ENCODE data around the gene SVOP.
"Not testable (repeated sequence)": the region's sequence is repeated elsewhere in the genome, so short reads cannot be mapped to it uniquely, and the experiment has no call there.

SVOP gene, protein sequence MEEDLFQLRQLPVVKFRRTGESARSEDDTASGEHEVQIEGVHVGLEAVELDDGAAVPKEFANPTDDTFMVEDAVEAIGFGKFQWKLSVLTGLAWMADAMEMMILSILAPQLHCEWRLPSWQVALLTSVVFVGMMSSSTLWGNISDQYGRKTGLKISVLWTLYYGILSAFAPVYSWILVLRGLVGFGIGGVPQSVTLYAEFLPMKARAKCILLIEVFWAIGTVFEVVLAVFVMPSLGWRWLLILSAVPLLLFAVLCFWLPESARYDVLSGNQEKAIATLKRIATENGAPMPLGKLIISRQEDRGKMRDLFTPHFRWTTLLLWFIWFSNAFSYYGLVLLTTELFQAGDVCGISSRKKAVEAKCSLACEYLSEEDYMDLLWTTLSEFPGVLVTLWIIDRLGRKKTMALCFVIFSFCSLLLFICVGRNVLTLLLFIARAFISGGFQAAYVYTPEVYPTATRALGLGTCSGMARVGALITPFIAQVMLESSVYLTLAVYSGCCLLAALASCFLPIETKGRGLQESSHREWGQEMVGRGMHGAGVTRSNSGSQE

DNA sequence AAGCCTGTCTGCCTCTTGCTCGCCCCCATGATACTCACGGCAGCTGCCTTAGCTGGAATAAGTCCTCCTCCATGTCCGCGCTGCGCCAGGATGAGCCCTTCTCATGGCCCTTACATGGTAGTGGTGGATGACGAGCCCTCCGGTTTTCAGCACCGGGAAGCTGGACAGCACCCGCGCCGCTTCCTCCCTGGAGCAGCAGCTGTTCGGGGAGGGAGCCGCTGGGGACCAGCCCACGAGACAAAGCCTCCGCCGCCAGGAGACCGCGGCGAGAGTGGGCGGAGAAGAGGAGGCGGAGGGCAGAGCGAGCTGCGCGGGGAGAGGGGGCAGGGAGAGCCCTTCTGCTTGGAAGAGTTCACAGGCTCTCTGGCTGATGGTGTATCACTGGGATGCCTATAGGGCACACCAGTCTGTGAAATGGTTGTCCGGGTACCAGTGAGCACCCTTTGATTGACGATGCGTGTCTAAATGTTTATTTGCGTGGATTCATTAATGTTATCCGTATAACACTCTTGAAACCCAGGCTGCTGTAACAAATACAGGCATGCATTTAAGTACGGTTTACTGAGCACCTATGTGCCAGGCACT, at the start of gene SVOP:
Gene SVOP (minus strand): TSS at position 273 of the 585 bp plus-strand sequence. CDS start 200 bp downstream, at position 73.
- DNase-seq = peak; percentile 1

DNA sequence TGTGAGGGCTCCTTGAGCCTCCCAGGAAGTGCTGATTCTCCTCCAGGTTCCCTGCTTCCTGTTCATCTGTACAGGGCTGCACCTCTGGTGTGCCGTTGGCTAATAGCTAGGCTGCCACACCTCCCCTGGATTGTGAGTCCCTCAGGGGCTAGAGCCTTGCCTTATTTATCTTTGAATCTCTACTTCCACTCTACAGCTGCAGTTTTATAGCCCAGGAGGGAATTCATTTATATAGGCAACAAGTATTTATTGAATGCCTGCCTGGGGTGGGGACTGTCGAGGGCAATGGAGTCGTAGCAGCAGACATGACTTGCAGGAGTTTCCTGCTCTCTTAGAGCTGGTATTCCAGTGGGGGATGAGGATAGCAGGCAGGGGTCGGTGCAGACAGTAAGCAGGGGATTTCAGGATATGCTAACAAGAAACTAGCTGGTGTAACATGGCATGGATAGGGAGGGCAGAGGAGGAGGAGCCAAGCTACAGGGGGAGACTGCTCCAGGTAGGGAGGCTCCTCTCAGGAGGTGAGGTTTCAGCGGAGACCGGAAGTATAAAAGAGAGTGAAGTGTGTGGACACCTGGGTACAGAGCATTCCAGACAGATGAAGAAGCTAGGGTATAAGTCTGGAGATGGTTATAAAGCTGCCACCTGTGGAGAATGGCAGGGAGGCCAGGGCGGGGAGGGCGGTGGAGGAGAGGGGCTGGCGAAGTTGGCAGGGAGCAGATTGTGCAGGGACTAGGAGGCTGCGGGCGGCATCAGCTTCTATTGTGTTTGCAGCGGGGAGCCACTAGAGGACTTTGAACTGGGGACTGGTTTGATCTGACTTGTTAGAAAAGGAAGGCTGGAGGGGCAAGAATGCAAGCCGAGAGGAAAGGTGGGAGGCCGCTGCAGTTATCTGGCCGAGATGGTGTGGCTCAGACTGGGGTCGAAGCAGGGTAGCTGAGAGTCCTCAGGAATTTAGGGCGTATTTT, 48.7 kb upstream of the SVOP start:
- no peak for DNase-seq

DNA sequence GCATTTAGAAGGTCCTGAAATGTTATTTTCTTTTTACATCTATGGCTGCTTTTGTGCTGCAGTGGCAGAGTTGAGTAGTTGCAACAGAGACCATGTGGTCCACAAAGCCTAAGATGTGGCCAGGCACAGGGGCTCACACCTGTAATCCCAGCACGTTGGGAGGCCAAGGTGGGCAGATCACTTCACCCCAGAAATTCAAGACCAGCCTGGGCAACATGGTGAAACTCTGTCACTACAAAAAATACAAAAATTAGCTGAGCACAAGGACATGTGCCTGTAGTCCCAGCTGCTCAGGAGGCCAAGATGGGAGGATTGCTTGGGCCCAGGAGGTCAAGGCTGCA, 45.0 kb upstream of the SVOP start:
- no peak for DNase-seq

DNA sequence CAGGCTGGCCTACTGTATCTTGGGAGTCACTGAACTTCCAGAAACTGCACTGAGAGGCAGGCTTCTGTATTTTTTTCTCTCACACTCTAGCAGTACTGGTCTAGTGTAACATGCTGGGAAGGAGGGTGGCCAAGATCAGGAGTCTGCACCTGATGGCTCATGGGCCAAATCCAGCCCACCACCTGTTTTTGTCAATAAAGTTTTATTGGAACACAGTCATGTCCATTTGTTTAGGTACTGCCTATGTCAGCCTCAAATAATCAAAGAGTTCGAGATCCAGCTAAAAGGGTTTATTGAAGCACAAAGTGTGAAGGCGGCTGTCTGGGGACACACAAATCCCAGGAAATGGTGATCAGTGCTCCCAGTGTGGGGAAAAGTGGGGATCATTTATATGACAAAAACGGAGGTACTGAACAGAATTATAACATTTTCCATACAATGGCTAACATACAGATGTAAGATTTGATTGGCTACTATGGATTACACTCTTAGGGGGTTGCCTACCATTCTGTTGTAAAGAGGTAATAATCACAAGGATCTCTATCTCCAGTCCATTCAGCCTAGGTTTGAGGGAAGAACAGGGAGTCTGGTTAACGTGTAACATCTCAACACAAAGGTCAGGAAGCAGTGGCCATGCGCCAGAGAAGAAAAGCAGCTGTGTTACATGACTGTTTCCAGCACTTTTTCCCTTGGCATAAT, 44.4 kb upstream of the SVOP start:
- DNase-seq = no peak

DNA sequence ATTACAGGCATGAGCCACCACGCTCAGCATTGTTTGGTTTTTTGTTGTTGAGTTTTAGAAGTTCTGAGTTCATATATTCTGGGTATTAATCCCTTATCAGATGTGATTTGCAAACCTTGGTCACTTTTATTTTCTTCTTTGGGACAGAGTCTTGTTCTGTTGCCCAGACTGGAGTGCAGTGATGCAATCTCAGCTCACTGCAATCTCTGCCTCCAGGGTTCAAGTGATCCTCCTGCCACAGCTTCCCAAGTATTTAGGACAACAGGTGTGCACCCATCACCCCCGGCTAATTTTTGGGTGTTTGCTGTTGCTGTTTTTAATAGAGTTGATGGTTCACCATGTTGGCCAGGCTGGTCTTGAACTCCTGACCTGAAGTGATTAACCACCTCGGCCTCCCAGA, 43.3 kb upstream of the SVOP start:
- DNase-seq = no peak

DNA sequence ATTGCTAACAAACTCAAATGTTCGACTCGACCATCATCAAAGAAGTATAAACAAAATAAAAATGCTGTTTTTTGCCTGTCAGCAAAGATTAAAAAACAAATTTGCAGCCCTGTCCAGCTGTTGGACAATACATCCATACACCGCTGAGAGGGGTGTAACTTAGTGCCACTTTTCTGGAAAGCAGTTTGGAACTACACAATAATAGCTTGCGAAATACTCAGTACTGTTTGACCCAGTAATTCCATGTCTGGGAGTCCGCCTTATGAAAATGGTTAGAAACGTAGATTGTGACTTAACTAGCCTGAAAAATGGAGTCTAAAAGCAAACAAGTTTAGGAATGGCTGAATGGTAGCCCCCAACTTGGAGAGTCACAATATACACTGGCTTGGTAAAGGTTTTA, 37.9 kb upstream of the SVOP start:
- DNase-seq = no peak

DNA sequence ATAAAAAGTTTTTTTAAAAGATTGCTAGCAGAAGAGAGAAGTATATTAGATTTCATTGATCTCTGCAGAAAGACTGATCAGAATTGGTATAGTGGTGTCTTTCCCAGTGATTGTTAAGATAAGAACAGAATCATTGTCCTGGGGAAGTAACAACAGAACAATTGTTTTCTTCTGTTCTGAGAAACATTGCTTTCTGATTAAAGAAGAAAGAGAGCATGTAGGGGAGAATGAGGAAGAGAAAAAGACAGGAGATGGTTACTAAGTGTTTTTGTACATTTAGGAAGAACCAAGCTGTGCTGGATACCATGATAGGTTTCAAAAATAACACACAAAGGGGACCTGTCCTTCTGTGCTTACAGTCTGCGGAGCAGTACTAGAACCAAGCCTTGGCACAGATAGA, 36.5 kb upstream of the SVOP start:
- DNase-seq = no peak

DNA sequence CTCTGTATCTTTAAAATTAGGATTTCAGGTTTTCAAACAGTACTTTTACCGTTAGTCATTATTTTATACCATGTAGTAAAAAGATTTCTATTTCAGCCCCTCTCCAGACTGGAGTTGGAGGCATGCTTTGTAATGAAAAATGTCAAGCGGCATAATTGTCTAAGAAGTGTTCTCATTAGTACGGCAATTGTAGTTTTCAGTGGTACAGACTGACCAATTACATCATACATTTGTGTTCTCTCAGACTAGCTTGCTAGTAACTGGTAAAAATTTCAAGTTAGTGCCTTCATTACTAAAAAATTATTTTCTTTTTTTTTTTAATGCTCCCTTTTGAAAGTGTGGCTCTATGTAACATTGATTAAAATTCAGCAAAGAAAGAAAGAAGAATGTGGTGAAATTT, 36.0 kb upstream of the SVOP start:
- no peak for DNase-seq

DNA sequence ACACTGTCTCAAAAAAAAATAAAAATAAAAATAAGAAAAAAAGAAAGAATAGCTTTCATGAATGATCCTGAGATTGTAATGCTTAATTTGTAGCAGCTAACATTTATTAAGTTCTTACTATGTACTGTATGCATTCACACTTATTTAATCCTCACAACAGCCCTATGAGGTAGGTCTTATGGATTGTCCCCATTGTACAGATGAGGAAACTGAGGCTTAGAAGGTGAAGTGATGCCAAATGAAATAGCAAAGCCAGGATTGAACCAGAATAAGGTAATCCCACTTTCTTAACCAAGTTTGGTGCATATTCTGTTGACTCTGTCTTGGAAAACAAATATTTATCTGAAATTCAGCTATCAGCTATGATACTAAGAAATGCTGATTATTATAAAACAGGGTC, 33.7 kb upstream of the SVOP start:
- no peak for DNase-seq

DNA sequence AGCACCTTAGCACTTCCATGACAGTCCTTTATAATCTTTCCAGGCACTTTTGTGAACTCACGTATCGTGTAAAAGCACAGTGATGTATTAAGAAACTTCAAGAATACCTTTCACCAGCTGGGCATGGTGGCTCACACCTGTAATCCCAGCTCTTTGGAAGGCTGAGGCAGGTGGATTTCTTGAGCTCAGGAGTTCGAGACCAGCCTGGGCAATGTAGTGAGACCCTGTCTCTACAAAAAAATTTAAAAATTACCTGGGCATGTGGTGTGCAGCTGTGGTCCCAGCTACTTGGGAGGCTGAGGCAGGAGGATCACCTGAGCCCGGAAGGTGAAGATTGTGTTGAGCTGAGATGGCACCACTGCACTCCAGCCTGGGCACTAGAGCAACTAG, 33.3 kb upstream of the SVOP start:
- not testable (repeated sequence) for DNase-seq

DNA sequence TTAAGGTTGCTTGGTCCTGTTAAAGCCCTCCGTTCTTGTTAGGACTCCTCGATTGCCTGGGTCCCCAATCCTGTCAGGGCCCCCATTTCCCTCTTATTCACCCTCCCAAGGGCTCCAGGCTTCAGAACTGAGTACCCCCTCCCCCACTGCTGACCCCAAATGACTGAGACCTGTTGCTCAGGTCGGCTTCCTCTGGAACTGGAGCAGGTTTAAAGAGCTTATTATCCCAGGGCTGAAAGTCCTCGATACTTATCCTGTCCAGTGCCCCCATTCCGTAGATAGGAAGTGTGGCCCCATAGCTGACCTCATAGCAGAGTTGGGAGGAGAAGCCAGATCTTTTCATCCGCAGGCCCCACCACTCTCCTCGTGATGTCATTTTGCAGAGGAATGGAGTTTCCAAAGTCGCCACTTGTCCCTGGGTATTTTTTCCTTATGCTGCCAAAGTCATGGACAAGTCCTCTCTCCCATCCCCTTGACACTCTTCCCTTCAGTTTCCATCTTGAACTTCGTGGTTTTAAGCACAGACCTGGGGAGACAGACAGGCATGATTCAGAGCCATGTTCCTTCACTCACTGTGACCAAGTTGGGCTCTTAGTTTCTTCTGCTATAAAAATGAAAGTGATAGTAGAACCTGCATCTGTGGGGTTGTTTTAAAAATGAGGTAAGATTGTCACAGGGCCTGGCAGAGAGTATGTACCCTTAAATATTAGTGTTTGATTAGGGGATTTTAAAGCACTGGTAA, 32.7 kb upstream of the SVOP start:
- no peak for DNase-seq

DNA sequence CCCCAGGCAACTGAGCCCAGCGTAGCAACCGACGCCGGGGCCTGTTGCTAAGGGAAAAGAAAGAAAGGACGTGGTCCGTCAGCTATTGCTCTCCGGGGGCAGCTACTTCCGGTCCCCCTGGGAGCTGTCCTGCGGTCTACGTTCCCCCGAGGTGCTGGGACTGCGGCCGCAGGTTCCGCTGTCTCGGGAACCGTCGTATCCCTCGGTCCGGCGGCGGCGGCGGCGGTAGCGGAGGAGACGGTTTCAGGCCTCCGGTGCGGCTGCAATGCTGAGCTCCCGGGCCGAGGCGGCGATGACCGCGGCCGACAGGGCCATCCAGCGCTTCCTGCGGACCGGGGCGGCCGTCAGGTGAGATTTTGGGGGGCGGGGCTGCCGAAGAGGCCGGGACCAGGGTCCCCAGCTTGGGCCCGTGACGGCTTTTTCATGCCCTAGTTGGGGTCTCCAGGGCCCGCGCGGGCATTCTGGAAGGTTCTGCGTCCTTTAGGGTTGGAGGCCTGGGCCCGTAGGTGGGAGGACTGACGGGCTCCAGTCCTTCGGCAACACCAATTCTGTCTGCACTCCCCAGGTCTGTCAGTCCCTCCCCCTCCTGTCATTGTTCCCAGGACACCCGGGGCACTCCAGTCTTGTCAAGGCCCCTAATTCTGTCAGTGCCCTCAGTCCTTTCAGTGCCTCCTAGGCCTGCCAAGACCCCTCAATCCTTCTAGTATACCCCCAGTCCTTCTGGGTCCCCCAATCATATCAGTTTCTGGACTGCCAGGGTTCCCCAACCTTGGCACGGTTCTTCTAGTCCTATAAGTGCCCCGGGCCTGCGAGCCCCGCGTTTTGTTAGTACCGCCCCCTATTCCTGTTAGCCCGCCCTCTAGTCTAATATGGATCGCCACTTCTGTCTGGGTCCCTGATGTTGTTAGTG, 31.8 kb upstream of the SVOP start, which contains the start of gene USP30:
Gene USP30 (plus strand): TSS at position 163 of the 910 bp plus-strand sequence. CDS start 103 bp downstream, at position 266.
- peak; percentile 81 for DNase-seq

DNA sequence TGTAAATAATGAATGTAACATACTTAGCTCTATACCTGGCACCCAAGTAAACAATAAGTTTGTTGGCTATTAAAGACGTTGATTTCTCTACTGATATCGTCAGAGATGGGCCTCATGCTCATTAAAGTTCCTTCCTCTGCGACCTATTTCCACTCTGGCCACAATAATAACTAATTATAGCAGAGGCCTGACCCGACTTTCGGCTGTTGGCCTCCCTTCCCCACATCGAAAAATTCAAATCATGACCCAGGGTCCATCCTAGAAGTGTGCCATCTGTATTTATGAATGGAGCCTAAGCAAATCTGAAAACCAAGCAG, 31.2 kb upstream of the SVOP start:
- DNase-seq = no peak

DNA sequence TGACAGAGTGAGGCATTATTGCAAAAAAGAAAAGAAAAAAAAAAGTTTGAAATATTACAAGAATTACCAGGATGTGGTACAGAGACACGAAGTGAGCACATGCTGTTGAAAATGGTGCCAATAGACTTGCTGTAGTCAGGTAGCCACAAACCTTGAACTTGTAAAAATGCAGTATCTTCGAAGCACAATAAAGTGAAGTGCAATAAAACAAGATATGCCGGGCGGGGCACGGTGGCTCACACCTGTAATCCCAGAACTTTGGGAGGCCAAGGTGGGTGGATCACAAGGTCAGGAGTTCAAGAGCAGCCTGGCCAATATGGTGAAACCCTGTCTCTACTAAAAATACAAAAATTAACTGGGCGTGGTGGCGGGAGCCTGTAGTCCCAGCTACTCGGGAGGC, 28.9 kb upstream of the SVOP start:
- DNase-seq = not testable (repeated sequence)

DNA sequence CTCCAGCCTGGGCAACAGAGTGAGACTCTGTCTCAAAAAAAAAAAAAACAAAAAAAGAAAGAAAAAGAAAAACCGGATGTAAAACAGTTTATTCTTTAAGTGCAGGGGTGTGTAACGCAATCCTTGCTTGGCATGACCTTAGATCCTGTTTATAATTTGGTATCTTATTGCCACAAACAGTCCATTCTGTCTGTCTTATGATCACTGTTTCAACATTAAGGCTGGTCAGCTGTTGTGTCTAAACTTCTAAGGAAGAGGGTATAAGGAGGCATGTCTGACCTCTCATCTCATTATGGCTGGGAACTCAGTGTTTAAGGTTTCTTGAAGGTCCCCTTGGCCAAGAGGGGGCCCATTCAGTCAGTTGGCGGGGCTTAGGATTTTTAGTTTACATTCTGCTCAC, 27.8 kb upstream of the SVOP start:
- not testable (repeated sequence) for DNase-seq

DNA sequence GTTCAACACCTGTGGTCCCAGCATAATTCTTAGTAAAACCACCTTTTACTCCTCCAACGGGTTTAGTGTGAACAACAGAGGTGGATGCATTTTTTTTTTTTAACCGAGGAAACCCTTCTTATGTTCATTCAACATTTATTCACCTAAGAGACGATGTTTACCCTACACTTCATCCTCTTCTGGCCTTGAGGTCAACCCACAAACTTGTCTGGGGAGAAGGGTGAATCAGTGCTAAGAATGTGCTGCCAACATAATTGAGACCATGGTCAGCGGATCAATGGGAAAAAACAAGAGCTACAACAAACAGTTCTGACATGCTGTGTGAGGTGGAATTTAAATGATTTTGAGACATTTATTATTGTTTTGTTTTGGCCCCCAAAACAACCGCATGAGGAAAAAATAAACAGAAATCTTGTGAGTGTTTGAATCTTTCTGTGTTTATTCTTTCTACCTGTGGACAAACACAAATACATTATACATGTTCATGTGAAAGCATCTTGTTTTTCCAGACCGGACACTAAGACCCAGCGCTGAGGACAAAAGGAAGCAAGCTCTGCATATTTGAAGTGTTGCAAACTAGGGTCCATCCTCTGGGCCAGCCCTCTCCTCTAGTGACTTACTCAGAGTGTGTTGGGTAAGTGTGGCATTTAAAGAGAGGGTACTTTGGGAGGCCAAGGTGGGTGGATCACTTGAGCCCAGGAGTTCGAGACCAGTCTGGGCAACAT, 26.4 kb upstream of the SVOP start:
- DNase-seq = no peak

DNA sequence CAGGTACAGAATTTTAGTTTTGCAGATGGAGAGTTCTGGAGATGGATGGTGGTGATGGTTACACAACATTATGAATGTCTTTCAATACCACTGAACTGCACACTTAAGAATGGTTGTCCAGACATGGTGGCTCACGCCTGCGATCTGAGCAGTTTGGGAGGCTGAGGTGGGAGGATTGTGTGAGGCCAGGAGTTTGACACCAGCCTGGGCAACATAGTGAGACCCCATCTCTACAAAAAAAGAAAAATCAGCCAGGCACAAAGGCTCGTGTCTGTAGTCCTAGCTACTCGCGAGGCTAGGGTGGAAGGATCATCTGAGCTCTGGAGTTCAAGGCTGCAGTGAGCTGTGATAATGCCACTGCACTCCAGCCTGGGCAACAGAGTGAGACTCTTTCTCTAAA, 23.4 kb upstream of the SVOP start:
- DNase-seq = no peak

DNA sequence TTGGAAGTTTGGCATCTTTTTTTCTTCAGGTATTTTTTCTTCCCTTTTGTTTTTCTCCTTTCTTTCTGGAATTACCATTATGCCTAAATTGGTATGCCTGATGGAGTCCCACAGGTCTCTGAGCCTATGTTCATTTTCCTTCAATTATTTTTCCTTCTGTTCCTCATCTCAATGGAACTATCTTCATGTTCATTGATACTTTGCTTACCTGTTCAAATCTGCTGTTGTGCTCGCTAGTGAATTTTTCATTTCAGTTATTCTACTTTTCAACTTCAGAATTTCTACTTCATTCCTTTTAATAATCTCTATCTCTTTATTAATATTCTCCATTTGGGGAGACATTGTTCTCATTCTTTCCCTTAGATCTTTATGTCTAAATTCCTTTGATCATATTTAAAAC, 16.1 kb upstream of the SVOP start:
- DNase-seq = no peak

DNA sequence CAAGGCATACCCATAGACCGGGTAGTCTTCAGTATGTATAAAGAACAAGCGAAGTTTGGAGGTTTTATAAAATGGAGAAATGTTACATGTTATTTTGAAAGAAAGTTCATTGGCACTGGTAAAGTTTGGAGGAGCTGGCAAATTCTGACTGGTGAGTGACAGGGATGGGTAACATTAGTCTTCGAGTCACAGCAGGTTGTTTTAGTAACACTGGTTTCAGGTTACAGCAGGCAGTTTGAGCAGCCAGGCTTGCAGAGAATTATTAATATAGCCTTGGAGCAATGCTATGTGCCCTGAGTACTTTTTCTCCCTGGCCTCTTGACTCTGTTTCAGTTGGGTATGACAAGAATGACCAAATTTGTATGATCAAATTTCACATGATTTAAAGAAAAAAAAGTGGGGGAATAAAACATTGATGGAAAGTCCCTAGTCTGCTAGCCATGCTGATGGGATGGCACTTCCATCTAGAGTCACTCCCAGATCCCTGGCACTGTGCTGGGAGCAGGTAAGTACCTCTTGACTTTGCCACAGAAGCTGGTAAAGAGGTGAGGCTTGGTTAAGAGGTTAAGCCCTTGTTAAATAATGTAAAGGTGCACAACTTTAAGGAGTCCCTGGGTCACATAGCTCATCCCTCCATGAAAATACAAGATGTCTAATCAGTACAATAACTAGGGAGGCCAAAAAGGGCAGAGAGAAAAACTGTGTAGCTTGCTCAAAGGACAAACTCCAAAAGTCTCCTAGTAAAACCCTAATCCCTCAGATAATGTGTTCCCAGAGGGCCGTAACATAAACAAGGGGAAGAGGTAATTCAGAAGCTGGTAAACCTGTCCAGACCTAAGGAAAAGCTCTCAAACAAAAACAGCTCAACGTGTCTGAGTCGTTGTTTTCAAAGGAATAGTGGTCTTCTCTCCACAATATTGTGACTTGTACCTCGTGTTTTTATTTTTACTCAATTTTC, 12.7 kb upstream of the SVOP start:
- DNase-seq = no peak

Measured in CD4-positive, alpha-beta T cell treated with Interferon gamma for 1 hour (primary cell).